ENCODE measurements around the gene NETO1. TPM values are rescaled to one million over a fixed set of nuclear protein-coding genes. Genes with fewer than 3 reads are reported as not detected.

NETO1 gene
- total and polyA plus RNA-seq, 7 donors = 0.06 to 0.09 TPM; not detected in 5

DNA sequence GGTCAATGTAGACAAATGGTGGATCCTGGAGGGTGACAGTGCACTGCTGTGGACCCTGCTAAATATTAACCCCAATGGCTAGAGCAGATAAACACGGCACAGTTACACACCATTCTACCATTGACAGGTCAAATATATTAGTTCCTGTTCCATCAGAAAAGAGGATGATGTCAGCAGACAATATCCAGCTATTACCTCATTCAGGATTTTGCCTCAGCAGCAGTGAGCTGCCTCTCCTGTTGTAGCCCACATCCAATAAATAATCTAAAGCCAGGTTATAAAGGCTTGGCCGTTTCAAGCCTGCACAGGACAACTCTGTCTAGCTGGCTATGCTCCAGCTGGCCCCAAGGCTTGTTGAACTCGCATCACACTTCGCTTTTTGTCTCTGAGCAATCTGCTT, 31.6 kb upstream of the NETO1 start:
- 46 to 50% (median 47%) methylated on average over 4 of the region's 4 CpGs for WGBS, 3 donors
- no peak for ATAC-seq

DNA sequence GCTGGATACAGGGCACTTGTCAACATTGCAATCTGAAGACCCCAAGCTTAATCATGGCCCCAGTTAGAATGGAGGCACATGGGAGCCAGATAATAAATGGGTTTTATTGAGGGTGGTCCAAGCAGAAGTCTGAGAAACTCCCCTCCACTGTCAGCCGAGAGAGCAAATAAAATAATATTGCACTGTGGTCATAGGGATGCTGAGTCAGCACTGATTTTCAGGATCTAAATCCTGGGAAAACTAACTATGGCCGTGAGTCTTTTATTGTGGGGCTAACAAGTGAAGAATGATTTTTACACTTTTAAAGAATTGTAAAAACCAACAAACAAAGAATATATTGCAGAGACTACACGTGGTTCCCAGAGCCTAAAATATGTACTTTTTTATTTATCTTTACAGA, 31.1 kb upstream of the NETO1 start:
- ATAC-seq (no peak), DNase-seq (no peak)
- TF ChIP-seq CTCF (IDR thresholded peaks at IDR 0.05) = no peak
- no peaks in the 10 kb centered on the region for H3K4me1 ChIP-seq
- no peaks in the 10 kb centered on the region for H3K27me3 ChIP-seq (ENCODE audit: insufficient read depth in 3 of 3, low read length in 2 of 3)
- no peaks in the 10 kb centered on the region for H3K9me3 ChIP-seq
- 47 to 55% (median 49%) methylated on average over 3 of the region's 3 CpGs for WGBS, 3 donors
- H3K36me3 ChIP-seq (ENCODE audit: insufficient read depth in 1 of 2, low read depth in 1 of 2) = no peaks in the 10 kb centered on the region
- intact Hi-C loops (cut with DNase I) = no loop called here
- H3K27ac ChIP-seq = no peak overlapping the region
- no peak overlapping the region for H3K4me3 ChIP-seq

More for the DNA sequence above, 31.6 kb upstream of the NETO1 start:
- intact Hi-C loops (cut with DNase I) = no loop called here
- H3K4me1 ChIP-seq = no peaks in the 10 kb centered on the region
- H3K9me3 ChIP-seq = no peaks in the 10 kb centered on the region
- no peak overlapping the region for H3K27ac ChIP-seq
- no peak overlapping the region for H3K4me3 ChIP-seq
- DNase-seq = no peak
- no peaks in the 10 kb centered on the region for H3K27me3 ChIP-seq (ENCODE audit: insufficient read depth in 3 of 3, low read length in 2 of 3)
- TF ChIP-seq CTCF (IDR thresholded peaks at IDR 0.05) = no peak
- no peaks in the 10 kb centered on the region for H3K36me3 ChIP-seq (ENCODE audit: insufficient read depth in 1 of 2, low read depth in 1 of 2)

- ATAC-seq (no peak), DNase-seq (no peak)
- intact Hi-C loops (cut with DNase I) = no loop called here
- 46 to 56% (median 47%) methylated on average over 2 of the region's 2 CpGs for WGBS, 3 donors
- Histone ChIP-seq H3K4me3 (no peak overlapping the region), H3K27me3 (ENCODE audit: insufficient read depth in 3 of 3, low read length in 2 of 3) (no peaks in the 10 kb centered on the region), H3K4me1 (no peaks in the 10 kb centered on the region), H3K36me3 (ENCODE audit: insufficient read depth in 1 of 2, low read depth in 1 of 2) (no peaks in the 10 kb centered on the region), H3K27ac (no peak overlapping the region), H3K9me3 (no peaks in the 10 kb centered on the region)
- no peak for TF ChIP-seq CTCF (IDR thresholded peaks at IDR 0.05)
Observed at GRCh38 chr18:72895548-72895947, 27.8 kb upstream of the NETO1 start.

DNA sequence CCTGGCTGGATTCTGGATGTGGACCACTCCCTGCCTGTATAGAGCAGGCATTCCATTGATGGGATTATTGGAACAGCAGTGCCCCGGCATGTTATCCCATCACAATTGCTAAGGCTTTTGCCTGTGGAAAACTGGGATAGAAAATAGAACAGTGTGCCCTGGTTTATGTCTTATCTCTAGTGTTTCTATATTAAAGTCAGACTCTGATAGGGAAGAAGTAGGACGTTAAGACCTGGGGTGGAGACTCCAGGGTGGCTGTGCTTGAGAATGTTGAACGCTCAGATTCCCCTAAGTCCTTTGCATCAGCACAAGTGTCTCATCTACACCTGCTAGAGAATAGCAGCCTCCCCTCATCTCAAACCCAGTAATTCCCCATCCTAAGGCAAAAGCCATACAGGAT, 10.8 kb upstream of the NETO1 start:
- ATAC-seq (no peak), DNase-seq (no peak)
- H3K27ac ChIP-seq = no peak overlapping the region
- H3K4me1 ChIP-seq = no peaks in the 10 kb centered on the region
- H3K9me3 ChIP-seq = no peaks in the 10 kb centered on the region
- H3K4me3 ChIP-seq = no peak overlapping the region
- 73 to 85% (median 73%) methylated on average over 3 of the region's 3 CpGs for WGBS, 3 donors
- no peaks in the 10 kb centered on the region for H3K36me3 ChIP-seq (ENCODE audit: insufficient read depth in 1 of 2, low read depth in 1 of 2)
- H3K27me3 ChIP-seq (ENCODE audit: insufficient read depth in 3 of 3, low read length in 2 of 3) = peaks cover 0 to 3% (median 0%) of the 10 kb centered on the region in 3 donors
- no peak for TF ChIP-seq CTCF (IDR thresholded peaks at IDR 0.05)
- intact Hi-C loops (cut with DNase I) = no loop called here

DNA sequence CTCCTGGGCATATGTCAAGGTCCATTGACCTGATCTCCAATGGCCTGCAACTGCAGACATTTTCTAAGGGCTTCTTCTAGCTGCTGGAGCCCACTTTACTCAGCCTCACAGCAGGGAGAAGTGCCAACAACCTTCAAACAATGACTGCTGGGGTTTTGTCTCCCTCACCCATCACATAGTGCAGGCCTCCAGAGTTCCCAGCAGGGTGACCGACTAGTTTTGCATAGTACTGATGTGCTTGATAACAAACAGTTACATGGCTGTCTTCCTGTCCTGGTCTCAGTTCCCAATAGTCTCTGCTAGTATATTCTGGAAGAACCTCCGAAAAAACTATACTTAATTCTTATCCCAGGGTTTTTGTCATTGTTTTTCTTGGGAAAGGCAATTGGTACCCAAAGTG, 10.4 kb upstream of the NETO1 start:
- no peak for TF ChIP-seq CTCF (IDR thresholded peaks at IDR 0.05)
- ATAC-seq = no peak
- Histone ChIP-seq H3K9me3 (no peaks in the 10 kb centered on the region), H3K27me3 (ENCODE audit: insufficient read depth in 3 of 3, low read length in 2 of 3) (peaks cover 0 to 3% (median 0%) of the 10 kb centered on the region in 3 donors), H3K36me3 (ENCODE audit: insufficient read depth in 1 of 2, low read depth in 1 of 2) (no peaks in the 10 kb centered on the region), H3K27ac (no peak overlapping the region), H3K4me1 (no peaks in the 10 kb centered on the region), H3K4me3 (no peak overlapping the region)
- intact Hi-C loops (cut with DNase I) = no loop called here
- DNase-seq = no peak
- 64 to 83% (median 70%) methylated on average over 2 of the region's 2 CpGs for WGBS, 3 donors

Measured in psoas muscle (tissue), 8 donors.